G401 (cell line): ENCODE measurements around the gene ZFYVE28. TPM values are rescaled to one million over a fixed set of nuclear protein-coding genes. Genes with fewer than 3 reads are reported as not detected.
"Not testable (repeated sequence)": the region's sequence is repeated elsewhere in the genome, so short reads cannot be mapped to it uniquely, and the experiment has no call there.

ENCODE experiments used
- DNase-seq: peaks from one replicate; pipeline ENCODE4 v3.0.0-alpha.2; 2015; ENCODE audit warnings: low spot score
- in situ Hi-C: cut with HindIII; loops from 2 replicates; pipeline ENCODE4 v1.10.0; 2016; ENCODE audit warnings: low sequenced_read_pairs, mixed read lengths
- total RNA-seq: library from RNA; depleted of rRNA; stranded (reverse); fragments of >200 nt; shearing (Covaris generic); gene quantifications from 2 replicates; pipeline ENCODE4 v1.2.3, GENCODE V29; 2014; rRNA removed

Gene ZFYVE28
- total RNA-seq, 1 experiment from 2014 or later = 11.4 TPM

GRCh38 chr4:2241003-2241402, 177.4 kb downstream of the ZFYVE28 start:
- in situ Hi-C loops = loop anchor here (10.0 kb wide), 3 partner anchors 64 to 214 kb away; no protein-coding TSS in a partner anchor

GRCh38 chr4:2236944-2237666, 181.3 kb downstream of the ZFYVE28 start:
- in situ Hi-C loops = no loop called here
- no peak for DNase-seq

More at GRCh38 chr4:2241003-2241402, 177.4 kb downstream of the ZFYVE28 start:
- no peak for DNase-seq

DNA sequence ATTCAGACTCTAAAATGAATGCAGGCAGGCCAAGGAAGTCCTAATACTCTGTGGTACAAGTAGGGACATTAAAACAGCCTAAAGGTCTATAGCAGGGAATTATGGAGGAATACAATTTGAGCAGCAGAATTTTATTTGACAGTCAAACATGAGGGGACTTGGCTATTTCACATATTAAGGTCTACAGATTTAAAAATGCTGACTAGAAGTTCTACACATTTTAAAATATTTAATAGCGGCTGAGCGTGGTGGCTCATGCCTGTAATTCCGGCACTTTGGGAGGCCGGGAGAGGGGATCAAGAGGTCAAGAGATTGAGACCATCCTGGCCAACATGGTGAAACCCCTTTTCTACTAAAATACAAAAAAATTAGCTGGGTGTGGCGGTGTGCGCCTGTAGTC, 187.4 kb downstream of the ZFYVE28 start:
- no peak for DNase-seq
- in situ Hi-C loops = no loop called here

DNA sequence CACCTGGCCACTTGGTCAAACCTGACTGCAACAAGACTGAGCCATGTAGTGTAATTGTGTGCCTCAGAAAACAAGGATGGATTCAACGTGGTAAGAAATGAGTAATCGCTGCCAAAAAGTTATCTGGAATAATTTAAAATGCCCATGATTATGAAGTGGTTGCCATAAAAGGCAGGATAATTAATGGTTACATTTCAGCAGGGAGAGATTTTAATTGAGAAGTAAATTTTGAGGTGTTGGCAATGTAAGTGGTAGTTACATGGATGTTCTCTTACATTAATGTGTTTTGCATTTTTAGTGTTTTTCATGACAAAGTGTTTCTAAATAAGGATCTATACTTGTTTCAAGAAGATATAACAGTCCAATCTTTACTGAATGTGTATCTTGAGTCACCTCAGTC, 192.2 kb downstream of the ZFYVE28 start:
- in situ Hi-C loops = no loop called here
- DNase-seq = no peak

GRCh38 chr4:2222838-2223237, 195.6 kb downstream of the ZFYVE28 start:
- DNase-seq = no peak
- in situ Hi-C loops = no loop called here

DNA sequence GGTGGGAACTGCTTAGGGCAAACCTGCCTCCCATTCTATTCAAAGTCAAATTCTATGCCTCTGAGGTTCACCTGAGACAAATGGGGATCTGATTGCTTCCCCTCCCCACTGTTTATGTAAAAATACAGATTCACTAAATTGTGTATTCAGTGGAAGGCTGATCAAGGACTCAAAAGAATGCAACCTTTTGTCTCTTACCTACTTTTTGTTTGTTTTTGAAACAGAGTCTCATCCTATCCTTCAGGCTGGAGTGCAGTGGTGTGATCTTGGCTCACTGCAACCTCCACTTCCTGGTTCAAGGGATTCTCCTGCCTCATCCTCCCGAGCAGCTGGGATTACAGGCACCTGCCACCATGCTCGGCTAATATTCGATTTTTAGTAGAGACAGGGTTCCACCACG, 197.1 kb downstream of the ZFYVE28 start:
- DNase-seq, in situ Hi-C loops: not testable (repeated sequence)

GRCh38 chr4:2220016-2220630, 198.3 kb downstream of the ZFYVE28 start:
- in situ Hi-C loops = no loop called here
- DNase-seq = peak; percentile 90

Other genes starting within 250 kb of the ZFYVE28 start
- 12.3 and 15.5 TPM in 2 replicates for gene HAUS3, start 176.5 kb downstream of the ZFYVE28 start, total RNA-seq
- gene POLN, start 176.5 kb downstream of the ZFYVE28 start, total RNA-seq = 0.17 and 0.49 TPM in 2 replicates
- 53.2 and 72.2 TPM in 2 replicates for gene MXD4, start 156.5 kb downstream of the ZFYVE28 start, total RNA-seq
- gene CFAP99, start 310 bp upstream of the ZFYVE28 start, total RNA-seq = 1.5 TPM in 1 of 2 replicates, not detected in the other
- 28.3 and 28.7 TPM in 2 replicates for gene RNF4, start 50.5 kb upstream of the ZFYVE28 start, total RNA-seq
- 14.5 and 26.2 TPM in 2 replicates for gene FAM193A, start 118.0 kb upstream of the ZFYVE28 start, total RNA-seq